NCI-H69 (cell line): ENCODE data around the gene C22orf42.
"Not testable (repeated sequence)": the region's sequence is repeated elsewhere in the genome, so short reads cannot be mapped to it uniquely, and the experiment has no call there.

Experiments
- DNase-seq: peaks from one replicate; lab custom pipeline; 2025; lab: John Stamatoyannopoulos, UW

The C22orf42 gene

GRCh38 chr22:32158712-32159533, at the start of gene C22orf42:
TSS of gene C22orf42 (minus strand) at chr22:32159303. CDS start at chr22:32159215, 88 bp downstream.
- DNase-seq: no peak

GRCh38 chr22:32208681-32209080, 49.6 kb upstream of the C22orf42 start:
- DNase-seq: no peak

- DNase-seq: no peak
Measured at GRCh38 chr22:32207971-32208480, 48.9 kb upstream of the C22orf42 start.

GRCh38 chr22:32206774-32207758, 48.0 kb upstream of the C22orf42 start:
- DNase-seq: peak; percentile 70

GRCh38 chr22:32205974-32206773, 47.1 kb upstream of the C22orf42 start:
- DNase-seq: peak; percentile 21

GRCh38 chr22:32204856-32205722, 46.0 kb upstream of the C22orf42 start, which contains the start of gene RFPL2:
TSS of gene RFPL2 (minus strand) at chr22:32205073. CDS start at chr22:32202451, 2,622 bp downstream.
- DNase-seq: peak; percentile 92

GRCh38 chr22:32204040-32204855, 45.1 kb upstream of the C22orf42 start:
- DNase-seq: peak; percentile 82

GRCh38 chr22:32203181-32204039, 44.3 kb upstream of the C22orf42 start:
- peak; percentile 15 for DNase-seq

GRCh38 chr22:32202539-32203180, 43.6 kb upstream of the C22orf42 start:
- peak; percentile 86 for DNase-seq

- DNase-seq: no peak
Measured at GRCh38 chr22:32202161-32202538, 43.0 kb upstream of the C22orf42 start.

GRCh38 chr22:32200752-32201151, 41.6 kb upstream of the C22orf42 start:
- DNase-seq: no peak

- DNase-seq: no peak
Measured at GRCh38 chr22:32199961-32200360, 40.9 kb upstream of the C22orf42 start.

- no peak for DNase-seq
Measured at GRCh38 chr22:32199341-32199740, 40.2 kb upstream of the C22orf42 start.

GRCh38 chr22:32197553-32198226, 38.6 kb upstream of the C22orf42 start:
- DNase-seq: not testable (repeated sequence)

GRCh38 chr22:32195900-32196299, 36.8 kb upstream of the C22orf42 start:
- DNase-seq: not testable (repeated sequence)

GRCh38 chr22:32193346-32193745, 34.2 kb upstream of the C22orf42 start:
- DNase-seq: not testable (repeated sequence)

- not testable (repeated sequence) for DNase-seq
Measured at GRCh38 chr22:32191021-32191420, 31.9 kb upstream of the C22orf42 start.
